NCI-H82 (cell line): Measurements from ENCODE around the gene NTN3.
A peak's percentile ranks its signal among the peaks of the same experiment; 100 is the strongest.
"Not testable (repeated sequence)": the region's sequence is repeated elsewhere in the genome, so short reads cannot be mapped to it uniquely, and the experiment has no call there.

ENCODE experiments used
- DNase-seq: peaks from one replicate; lab custom pipeline; 2025; lab: John Stamatoyannopoulos, UW

NTN3 gene

GRCh38 chr16:2479996-2480395 is 8.9 kb downstream of the NTN3 start:
- DNase-seq = not testable (repeated sequence)

- no peak for DNase-seq
These were observed 9.9 kb downstream of the NTN3 start for GRCh38 chr16:2480948-2481347.

- DNase-seq = no peak
These were observed 10.6 kb downstream of the NTN3 start for GRCh38 chr16:2481676-2482075.

- DNase-seq = no peak
These were observed 11.2 kb downstream of the NTN3 start for GRCh38 chr16:2482249-2482648.

- DNase-seq = peak; percentile 58
These were observed 11.8 kb downstream of the NTN3 start for GRCh38 chr16:2482708-2483534.

GRCh38 chr16:2483939-2484897 is 13.1 kb downstream of the NTN3 start:
- no peak for DNase-seq

GRCh38 chr16:2484898-2485508 is 13.9 kb downstream of the NTN3 start:
- no peak for DNase-seq

GRCh38 chr16:2485811-2486507 is 14.9 kb downstream of the NTN3 start:
- DNase-seq = no peak

- DNase-seq = no peak
These were observed 15.8 kb downstream of the NTN3 start for GRCh38 chr16:2486645-2487516.

GRCh38 chr16:2487517-2487842 is 16.4 kb downstream of the NTN3 start:
- DNase-seq = no peak

GRCh38 chr16:2487903-2488531 is 16.9 kb downstream of the NTN3 start:
- DNase-seq = no peak

GRCh38 chr16:2489581-2489980 is 18.5 kb downstream of the NTN3 start:
- DNase-seq = no peak

GRCh38 chr16:2490190-2491105 is 19.4 kb downstream of the NTN3 start:
- no peak for DNase-seq

GRCh38 chr16:2492292-2492691 is 21.2 kb downstream of the NTN3 start:
- DNase-seq = no peak

- DNase-seq = no peak
These were observed 22.5 kb downstream of the NTN3 start for GRCh38 chr16:2493605-2494004.

- no peak for DNase-seq
These were observed 23.5 kb downstream of the NTN3 start for GRCh38 chr16:2494616-2495015.

- DNase-seq = no peak
These were observed 23.9 kb downstream of the NTN3 start for GRCh38 chr16:2495041-2495440.

- no peak for DNase-seq
These were observed 25.4 kb downstream of the NTN3 start for GRCh38 chr16:2496223-2497115.
